GM18868 (cell line): ENCODE measurements around the gene NOX4.

Source experiments
- ATAC-seq: cut with Tn5 transposase; IDR thresholded peaks from one replicate; pipeline ENCODE4 v1.9.1; 2021; ENCODE audit warnings: mild to moderate bottlenecking, moderate library complexity; ENCODE audit not compliant: unreplicated experiment

NOX4 gene

GRCh38 chr11:89490981-89491690 lies at the start of gene NOX4:
Gene NOX4 (minus strand): TSS chr11:89491375. CDS start chr11:89491246, 129 bp downstream.
- no peak for ATAC-seq

DNA sequence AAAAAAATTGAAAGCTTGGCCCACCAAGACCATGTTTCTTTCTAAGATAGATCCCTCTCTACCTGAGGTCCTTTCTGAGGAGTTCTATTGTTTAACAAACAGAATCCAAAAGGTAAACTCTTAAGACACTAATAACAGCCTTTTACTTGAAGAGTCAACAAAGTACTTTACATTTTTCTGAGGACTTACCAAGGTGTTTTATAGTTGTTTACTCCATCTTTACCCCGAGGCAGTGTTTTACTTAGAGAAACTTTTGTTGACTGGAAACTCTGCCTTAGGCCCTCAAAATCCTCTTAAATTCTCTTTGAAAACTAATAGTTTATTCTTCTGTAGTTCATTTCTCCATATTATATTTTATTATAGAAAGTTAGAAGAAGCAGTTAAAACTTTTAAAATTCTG lies 49.7 kb upstream of the NOX4 start:
- ATAC-seq = no peak

DNA sequence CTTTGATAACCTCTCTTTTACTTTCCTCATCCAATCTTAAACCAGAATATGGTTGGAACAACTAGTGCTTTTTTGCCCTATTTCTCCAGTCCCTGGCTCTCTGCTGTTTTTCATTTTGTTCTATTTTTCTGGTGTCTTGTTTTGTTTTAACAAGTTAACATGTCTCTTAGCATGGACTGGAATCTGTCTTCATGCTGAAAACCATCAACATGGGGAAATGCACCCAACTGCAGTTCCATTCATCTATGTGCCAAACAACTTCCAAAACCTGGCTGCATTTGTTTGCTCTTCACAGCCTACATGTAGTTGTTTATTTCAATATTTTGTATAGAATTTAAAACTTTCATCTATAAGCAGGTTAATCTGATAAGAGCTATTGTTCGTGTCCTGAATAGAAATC lies 46.8 kb upstream of the NOX4 start:
- ATAC-seq = no peak

DNA sequence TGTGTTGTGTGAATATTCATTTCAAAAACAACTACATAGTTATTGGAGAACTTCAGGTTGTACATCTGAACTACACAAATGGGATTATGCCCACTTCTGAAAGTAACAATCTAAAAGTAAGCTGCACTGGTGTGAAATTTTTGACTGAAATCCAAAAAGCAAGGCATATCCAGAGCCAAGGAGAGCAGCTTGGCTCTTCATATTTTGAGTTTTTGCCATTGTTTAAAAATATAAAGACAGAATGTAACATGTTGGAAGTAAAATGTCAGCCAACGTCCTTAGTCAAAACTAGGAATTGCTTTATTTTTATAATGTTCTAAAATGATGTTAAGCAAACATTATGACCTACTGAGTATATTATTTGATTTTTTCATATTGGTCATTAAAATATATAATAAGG lies 45.8 kb upstream of the NOX4 start:
- ATAC-seq = no peak

- ATAC-seq = no peak
Observed at GRCh38 chr11:89535221-89535620, 44.0 kb upstream of the NOX4 start.

GRCh38 chr11:89529626-89530380 lies 38.6 kb upstream of the NOX4 start:
- no peak for ATAC-seq

GRCh38 chr11:89521792-89522191 lies 30.6 kb upstream of the NOX4 start:
- no peak for ATAC-seq

DNA sequence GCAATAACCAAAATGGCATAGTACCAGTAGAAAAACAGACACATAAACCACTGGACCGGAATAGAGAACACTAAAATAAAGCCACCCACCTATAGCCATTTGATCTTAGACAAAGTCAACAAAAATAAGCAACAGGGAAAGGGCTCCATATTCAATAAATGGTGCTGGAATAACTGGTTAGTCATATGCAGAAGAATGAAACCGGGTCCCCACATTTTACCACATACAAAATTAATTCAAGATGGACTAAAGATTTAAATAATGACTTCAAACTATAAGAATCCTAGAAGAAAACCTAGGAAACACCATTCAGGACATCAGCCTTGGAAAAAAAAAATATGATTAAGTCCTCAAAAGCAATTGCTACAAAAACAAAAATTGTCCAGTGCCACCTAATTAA lies 30.1 kb upstream of the NOX4 start:
- no peak for ATAC-seq

- ATAC-seq = no peak
Observed at GRCh38 chr11:89516496-89516895, 25.3 kb upstream of the NOX4 start.

- no peak for ATAC-seq
Observed at GRCh38 chr11:89508544-89508943, 17.4 kb upstream of the NOX4 start.

DNA sequence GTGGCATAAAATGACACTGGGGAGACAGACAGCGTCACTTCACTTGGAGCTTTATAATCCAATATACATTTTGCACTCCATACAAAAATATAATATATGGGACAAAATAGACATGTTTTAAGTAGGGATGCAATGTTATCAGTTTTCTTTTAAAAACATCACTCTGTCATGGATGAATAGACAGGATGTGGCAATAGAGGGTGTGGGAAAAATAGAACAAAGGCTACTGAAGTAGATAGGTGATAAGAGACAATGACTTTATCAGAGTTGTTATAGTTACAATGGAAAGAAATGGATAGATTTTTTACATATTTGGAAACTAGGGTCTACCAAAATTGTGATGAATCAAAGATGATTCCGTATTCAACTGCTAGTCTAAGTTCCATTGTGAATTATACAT lies 13.1 kb upstream of the NOX4 start:
- ATAC-seq = no peak

- ATAC-seq = no peak
Observed at GRCh38 chr11:89503422-89503821, 12.2 kb upstream of the NOX4 start.

- no peak for ATAC-seq
Observed at GRCh38 chr11:89502301-89502700, 11.1 kb upstream of the NOX4 start.

GRCh38 chr11:89500336-89500735 lies 9.2 kb upstream of the NOX4 start:
- ATAC-seq = no peak

GRCh38 chr11:89498845-89499448 lies 7.8 kb upstream of the NOX4 start:
- no peak for ATAC-seq

- no peak for ATAC-seq
Observed at GRCh38 chr11:89495951-89496350, 4.8 kb upstream of the NOX4 start.

- no peak for ATAC-seq
Observed at GRCh38 chr11:89493431-89493830, 2.3 kb upstream of the NOX4 start.

DNA sequence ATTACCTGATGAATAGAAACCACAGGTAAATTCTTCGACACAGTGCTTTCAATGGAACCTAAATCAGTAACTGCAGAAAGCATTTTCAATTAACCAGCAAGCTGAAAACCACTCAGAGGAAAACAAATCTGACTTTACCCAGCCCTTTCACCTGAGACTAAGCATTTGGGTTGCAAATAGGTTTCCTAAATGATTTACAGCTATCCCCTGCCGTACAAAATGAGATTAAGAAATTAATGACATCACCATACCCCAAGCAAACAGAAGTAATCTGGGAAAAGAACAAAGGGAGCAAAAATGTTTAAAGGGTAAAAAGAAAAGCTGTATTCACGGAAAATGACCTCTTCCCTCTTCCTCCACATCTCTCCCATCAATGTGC lies 584 bp downstream of the NOX4 start:
- no peak for ATAC-seq

GRCh38 chr11:89489930-89490329 lies 1.2 kb downstream of the NOX4 start:
- ATAC-seq = no peak

DNA sequence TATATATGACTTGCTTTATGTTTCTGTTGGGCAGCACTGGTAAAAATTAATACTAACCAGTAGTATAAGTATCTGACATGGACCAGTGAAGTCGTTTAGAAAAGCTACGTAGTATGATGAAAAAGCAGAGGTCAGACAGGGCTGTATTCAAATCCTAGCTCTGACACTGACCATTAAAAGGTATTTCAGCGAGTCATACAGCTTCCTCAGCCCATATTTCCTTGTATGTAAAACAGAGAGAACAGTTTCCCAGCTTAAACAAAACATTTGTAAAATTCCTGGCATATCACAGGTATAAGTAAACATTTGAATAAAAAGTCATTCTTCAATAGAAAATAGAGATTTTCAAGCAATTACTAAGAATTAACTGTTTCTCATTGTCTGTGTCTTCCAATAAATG lies 4.2 kb downstream of the NOX4 start:
- ATAC-seq = no peak

- ATAC-seq = no peak
Observed at GRCh38 chr11:89484896-89485295, 6.3 kb downstream of the NOX4 start.

DNA sequence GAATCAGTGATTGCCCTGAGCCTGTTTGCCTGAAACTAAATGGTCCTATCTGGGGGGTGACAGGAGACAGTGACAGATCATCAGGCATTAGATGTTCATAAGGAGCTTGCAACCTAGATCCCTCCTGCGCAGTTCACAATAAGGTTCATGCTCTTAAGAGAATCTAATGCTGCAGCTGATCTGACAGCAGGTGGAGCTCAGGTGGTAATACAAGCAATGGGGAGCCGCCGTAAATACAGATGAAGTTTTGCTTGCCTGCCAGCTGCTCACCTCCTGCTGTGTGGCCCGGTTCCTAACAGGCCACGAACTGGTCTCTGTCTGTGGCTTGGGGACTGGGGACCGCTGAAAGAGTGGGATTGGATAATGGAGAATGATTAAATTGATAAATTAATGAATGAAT lies 14.0 kb downstream of the NOX4 start:
- no peak for ATAC-seq
